DMS153 treated with DMSO at 0.1 percent for 48 hours (cell line): Measurements from ENCODE around the gene ANKRD31.

Experiments
- DNase-seq: peaks from one replicate; lab custom pipeline; 2025; ENCODE audit not compliant: unreplicated experiment; lab: John Stamatoyannopoulos, UW

ANKRD31 gene

DNA sequence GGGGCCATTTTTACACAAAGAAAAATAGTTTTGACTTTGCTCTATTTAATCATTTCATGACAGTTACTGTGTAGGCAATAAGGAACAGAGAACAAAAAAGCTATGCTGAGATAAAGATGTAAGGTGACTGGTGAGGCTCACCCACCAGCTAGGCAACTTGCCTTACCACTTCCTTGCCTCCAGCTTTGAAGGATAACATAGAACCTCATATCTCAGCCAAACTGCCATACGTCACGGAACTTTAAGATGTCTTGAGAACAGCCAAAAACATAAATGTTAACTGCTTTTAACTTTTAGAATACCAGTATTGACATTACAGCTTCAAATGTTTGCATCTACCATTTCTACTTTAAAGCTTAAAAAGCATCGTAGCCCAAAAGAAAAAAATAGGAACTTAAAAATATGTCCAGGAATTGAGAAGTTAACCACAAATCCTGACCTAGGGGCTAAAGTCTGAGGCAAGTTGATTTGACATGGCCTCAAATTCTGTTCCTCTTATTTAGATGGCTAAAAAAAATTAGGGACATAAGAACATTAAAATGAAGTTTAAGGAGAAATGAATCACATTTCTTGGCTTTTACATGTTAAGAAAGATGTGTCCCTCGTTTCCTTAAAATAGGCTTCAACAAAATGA lies 176.6 kb downstream of the ANKRD31 start:
- DNase-seq: no peak

DNA sequence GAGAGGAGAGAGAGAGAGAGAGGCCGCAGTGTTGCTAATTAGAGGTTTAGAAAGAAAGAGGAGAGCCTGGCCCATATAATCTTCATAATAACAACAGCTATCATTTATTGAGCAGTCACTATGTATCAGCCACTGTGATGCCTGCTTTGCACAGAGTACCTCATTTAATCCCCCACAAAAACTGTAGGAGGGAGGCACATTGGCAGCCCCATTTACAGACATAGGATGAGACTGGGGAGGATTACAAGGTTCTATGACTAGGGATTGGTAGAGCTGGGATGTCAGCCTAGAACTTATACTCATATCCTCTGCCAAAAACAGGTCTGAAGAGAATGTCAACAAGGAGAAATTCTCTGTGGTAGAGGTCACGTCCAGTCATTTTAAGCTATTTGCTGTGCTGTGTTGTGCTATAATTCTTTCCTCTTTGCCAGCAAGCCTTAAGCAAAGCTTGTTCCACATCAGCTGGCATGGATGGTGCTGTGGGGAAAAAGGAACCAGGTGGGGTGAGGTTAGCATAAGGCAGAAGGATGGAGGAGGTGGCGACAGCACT lies 177.6 kb downstream of the ANKRD31 start:
- no peak for DNase-seq

DNA sequence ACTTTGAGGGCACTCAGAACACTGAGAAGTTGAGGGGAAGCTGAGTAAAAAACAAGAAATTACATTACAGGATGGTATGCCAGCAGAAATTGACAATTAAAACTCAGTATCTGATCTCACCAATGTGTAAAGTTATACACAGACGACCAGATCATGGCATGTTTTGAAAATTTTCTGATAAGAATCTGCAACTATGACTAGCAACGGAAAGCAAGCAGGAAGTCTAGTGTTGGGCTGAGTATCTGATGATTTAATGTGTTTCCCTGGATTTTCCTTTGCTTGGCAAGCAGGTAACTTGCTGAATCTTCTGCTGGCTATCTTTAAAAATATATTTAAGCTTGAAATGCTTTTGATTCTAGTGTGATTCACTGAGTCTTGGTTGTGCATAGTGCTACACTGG lies 179.1 kb downstream of the ANKRD31 start:
- DNase-seq: no peak

DNA sequence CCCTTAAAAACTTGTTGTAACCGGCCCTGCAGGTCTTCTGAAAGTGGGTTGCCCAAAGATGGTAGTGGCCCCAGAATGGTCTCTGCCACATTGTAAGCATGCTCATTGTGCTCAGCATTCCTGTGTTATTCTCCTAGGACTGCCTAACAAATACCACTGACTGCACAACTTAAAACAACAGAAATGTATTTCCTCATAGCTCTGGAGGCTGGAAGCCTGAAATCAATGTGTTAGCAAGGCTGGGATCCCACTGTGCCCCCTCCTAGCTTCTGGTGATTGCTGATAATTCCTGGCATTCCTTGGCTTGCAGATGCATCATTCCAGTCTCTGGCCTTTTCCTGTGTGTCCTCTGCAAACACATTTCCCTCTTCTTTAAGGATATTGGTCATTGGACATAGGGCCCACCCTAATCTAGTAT lies 180.9 kb downstream of the ANKRD31 start:
- DNase-seq: no peak

DNA sequence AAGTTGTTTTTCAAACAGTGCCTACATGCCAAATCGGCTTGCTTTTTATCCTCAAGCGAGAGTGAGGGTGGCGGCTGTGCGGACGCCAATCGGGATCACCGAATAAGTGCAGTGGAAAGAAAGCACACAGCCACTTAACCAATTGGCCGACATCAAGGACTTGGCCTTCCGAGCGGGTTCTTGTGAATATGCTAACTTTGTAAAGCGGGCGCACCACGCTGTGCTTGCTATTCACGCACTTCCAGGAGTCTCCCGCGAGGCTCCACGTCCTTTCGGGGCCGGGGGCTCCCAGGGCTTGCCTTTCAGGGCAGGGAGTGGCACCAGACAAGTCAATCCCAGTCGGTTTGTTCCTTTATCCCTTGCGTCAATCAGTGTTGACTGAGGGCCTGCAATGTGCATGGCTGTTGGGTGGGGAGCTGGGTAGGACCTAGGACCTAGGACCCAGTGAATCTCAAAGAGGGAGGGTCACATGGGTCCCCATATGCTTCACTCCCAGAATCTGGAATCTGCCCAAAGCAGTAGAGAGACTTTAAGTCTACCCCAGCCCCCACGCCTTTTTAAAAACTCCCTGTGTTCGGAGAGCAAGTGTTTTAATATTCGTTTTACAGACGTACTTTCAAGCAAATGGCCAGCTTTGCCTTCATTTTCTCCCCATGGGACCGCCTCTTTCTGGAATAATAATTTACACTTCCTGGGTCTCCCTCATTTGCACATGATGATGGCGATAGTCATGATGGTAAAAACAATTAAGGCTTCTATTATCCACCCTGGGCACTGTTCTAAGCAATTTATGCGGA lies 182.3 kb downstream of the ANKRD31 start:
- no peak for DNase-seq

DNA sequence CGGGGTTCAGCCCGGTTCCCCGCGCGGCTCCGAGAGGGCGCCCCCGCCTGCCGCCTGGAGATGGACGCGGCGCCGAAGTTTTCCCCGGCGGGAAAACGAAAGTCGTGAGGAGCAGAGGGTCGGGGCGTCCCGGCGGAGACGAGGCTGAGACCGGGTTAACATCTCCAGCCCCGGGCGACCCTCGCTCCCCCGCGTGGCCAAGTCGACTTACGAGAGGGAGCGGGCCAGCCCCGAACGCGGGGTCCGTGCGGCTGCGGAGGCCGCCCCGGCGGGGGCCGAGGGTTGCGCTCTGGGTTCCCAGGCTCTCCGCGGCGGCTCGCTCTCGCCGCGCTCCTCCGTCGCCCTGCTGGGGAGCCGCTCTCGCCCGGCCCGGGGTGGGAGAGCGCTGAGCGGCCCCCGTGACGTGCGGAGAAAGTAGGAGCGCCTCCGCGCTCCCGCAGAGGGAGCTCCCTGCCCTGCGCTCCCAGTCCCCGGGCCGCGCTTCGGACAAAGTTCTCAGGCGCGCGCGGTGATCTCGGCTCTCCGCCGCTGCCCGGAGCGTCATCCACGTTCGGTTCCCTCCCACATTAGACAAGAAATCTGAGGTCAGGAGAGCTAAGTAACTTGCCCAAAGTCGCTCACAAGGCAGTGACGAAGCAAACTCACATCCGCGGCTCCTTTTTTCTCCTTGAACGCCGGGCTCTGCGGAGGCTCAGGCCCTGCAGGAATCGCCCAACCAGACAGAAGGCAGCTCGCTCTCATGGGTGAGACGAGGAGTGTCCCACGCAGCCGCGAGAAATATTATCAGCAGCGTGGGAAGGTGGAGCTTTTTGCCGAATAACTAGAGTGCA lies 183.2 kb downstream of the ANKRD31 start:
- DNase-seq: no peak

DNA sequence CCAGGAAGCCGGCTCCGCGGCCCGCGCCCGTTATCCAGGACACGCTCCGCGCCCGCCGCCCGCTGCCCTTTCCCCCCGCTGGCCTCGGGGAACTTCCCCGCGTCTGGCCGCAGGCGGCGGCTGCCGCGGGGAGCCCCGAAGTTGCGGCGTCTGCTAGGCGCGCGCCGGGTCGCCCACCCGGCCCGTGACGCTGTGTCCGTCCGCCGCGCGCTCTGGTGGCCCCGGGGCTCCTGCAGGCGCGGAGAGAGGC lies 183.7 kb downstream of the ANKRD31 start:
- DNase-seq: no peak

DNA sequence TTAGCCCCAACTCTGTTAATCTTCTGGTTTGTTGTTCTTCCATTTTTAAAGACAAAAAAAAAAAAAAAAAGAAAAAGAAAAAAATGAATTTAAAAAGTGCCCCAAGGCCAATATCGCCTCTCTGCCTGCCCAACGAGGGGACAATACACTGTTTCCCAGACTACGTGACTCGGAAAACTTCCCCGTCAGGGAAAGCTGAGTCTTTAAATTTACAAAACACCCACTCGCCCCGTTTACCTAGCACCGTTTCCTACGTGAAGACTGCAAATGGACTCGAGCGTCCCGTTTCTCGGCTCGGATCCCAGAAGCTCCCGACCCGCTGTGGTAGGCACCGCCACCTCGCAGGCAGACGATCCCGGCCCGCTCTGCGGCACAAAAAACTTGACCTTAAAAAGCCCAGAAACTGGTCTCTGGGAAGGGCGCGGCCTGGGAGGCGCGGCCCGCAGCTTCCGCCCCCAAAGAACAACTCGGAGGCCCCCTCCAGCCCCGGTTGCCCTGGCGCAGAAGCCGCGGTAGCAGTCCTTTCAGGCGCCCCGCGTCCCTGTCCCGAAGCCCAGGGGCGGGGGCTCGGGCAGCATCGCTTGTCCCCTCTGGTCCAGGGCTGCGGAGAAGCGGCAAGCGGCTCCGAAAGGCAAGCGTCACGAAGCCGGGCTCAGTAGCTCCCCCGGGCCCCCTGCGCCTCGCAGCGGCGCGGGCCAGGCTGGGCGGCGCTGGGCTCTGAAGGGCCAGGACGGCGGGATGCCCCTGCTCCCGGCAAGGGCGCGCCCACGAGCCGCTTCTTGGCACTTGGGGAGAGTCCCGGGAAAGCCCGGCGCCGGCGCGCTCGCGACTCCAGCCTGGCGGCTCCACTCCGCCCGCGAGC lies 184.3 kb downstream of the ANKRD31 start, which contains the start of gene GCNT4:
TSS of gene GCNT4 (minus strand) at position 367 of the 862 bp plus-strand sequence. CDS start 22,521 bp downstream, outside the sequence.
- no peak for DNase-seq

DNA sequence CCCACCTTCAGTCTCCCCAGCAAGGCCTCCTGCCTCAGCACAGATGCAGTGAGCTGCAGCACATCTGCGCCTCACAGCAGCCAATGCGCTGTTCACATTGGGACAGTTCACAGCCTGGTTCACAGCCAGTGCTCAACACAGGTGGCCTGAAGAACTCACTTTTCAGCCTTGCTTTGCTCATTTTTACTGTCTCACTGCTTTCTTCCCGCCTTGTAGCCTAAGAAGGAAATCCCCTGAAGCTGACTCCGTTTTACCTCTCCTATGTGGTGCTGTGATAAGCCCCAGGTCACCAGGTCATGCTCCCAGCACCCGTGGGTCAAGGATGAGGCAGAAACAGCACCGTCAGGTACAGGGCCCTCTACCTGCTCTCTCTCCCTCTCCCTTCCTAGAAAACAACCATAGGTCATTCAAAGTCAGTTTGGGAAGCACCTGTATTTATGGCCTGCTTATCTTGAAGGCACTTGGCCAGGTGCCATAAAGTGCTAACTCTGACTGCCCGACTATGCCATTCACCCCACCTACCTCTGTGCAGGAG lies 185.4 kb downstream of the ANKRD31 start:
- no peak for DNase-seq

DNA sequence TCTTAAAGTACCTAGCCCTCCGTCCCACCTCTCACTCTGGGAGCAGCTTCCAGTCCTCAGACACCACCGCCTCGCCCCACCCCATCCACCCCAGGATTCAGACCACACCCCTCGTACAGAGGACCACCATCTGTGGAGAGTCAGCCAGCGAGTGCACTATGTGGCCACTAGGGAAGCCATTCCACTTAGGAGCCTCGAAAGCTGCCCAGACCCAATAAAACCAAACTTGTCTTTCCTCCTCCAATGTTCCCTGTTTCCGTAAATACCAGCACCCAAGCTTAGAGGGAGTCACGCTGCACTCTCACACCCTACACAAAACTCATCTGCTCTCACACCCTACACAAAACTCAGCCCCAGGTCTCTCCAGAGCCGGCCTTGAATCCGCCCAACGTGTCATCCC lies 186.3 kb downstream of the ANKRD31 start:
- no peak for DNase-seq

DNA sequence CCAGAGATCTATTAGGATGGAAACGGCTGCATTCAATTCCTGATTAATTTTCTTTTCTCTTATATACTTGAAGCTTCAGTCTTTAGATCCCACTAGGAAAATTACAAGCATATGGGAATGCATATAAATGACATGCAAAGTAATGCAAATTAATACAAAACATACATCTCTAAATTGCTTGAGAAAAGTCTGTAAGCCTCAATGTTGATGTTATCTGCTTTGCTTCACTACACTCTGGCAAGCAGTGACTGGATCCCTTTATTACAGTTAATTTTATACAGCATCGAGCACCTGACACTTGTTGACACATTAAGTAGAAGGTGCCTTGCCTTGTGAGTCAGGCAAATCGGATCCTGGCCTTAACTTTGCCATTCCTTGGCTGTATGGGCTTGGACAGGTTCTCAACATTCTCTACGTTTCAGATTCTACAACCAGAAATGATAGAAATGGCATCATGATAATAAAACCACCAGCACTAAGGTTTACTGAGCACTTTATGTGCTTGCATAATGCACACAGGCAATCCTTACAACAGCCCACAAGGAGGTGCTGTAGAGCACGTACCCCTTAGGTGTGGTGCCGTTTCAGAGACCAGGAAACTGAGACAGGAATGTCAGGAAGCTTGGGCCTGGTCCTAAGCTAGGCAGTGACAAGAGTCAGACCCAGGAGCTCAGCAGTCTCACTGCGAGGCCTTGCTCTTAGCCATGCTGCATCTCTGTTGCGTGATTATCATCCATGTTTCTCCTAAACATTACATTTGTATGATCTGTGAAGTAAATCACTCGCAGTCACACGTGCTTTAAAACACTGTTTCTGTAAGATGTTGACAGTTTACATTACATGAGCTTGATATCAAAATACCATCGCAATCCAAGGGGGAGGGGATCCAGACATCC lies 187.0 kb downstream of the ANKRD31 start:
- DNase-seq: no peak

DNA sequence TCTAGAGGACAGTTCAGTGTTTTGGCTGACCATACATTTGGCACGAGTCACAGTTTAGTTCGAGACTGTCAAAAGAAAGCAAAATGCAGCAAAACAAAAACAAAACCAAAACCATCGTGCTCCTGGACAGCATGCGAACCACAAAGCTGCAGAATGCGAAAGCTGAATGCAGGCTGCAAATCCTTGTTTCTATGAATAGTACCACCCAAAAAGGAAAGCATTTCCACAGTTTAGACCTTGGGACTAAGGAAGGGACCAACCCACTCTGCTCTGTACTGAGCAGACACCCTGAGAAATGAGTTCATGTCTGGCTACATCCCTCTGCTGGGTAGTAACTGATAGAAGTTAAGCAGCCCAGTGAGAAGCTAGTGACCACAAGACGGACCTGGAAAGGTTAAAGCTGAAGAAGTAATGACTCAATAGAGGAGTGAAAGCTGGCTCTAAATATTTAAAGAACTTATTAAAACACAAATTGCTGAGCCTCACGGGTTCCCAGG lies 188.2 kb downstream of the ANKRD31 start:
- DNase-seq: no peak

DNA sequence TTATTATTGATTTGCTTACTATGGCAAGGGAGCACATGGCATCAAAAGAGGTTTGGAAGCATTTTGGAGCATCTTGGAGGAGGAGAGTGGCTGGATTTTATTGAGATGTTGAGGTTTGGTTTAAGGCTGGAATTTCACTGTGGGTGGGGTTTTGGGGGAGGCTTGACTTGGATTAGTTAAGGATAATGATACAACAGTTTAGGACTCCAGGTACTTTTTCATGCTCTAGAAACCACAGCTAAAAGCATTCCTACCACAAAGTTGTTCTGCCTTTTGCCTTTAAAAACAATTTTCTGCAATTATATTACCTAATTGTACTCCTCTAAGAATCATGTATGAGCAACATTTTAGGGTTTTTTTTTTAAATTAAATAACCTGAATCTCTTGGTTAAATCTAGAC lies 189.3 kb downstream of the ANKRD31 start:
- no peak for DNase-seq

DNA sequence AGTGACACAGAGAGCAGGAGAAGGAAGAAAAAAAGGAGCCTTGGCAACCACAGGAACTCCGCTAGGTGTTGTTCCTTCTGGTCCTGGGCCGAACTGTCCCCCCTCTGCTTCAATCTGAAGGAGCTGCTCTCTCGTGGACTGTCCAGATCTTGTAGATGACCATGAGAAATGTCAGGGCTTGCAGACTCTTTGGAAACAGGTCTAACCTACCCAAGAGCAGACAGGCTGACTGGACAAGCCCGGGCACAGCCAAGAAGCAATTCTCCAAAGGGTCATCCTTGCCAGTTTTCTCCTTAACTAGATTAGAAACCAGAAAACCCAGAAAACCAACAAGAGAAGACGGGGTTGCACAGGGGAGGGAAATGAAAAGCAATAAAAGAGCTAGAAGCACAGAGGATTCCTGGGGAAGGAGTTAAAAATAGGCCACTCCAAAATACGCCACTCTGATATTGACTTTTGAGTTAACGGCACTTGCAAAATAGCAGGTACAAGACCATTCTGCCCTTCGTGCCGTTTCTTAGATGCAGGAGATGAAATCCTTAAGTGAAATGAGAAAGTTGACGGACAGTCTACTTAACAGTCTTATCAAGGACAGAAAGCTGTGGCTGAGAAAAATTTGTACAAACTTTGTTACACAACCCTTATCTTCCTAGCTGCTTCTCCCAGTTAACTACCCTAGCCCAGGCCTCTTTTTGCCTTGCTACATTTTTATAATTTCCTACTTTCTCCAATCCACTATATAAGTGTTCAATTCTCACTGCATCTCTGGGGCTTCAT lies 190.1 kb downstream of the ANKRD31 start:
- no peak for DNase-seq

DNA sequence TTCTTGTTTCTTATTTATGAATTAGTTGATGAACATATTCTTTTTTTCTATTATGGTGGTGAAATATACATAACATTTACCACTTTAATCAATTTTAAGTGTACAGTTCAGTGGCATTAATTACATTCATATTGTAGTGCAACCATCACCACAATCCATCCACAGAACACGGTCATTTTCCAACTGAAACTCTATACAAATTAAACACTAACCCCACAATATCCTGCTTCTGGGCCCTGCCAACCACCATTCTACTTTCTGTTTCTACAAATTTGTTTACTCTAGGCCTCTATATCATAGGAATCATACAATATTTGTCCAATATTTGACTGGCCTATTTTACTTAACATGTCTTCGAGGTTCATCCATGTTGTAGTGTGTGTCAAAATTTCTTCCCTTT lies 191.6 kb downstream of the ANKRD31 start:
- DNase-seq: no peak

DNA sequence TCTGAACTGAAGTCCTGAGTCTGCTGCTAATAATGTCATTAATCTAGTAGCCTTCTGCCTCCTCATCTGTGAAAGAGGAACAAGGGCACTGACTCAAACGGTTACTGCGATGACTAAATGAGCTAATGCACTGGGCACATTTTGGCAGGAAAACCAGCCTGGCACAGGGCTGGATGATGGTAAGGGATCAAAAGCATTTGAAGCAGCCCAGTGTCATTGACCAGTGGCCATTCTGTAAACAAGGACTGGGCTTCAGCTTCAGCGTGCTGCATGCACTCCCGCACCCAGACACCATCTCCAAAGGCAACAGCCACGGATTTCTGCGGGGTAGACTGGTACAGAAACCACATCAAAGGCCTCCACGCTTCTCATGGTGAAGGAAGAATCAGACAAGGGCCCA lies 192.3 kb downstream of the ANKRD31 start:
- DNase-seq: no peak

DNA sequence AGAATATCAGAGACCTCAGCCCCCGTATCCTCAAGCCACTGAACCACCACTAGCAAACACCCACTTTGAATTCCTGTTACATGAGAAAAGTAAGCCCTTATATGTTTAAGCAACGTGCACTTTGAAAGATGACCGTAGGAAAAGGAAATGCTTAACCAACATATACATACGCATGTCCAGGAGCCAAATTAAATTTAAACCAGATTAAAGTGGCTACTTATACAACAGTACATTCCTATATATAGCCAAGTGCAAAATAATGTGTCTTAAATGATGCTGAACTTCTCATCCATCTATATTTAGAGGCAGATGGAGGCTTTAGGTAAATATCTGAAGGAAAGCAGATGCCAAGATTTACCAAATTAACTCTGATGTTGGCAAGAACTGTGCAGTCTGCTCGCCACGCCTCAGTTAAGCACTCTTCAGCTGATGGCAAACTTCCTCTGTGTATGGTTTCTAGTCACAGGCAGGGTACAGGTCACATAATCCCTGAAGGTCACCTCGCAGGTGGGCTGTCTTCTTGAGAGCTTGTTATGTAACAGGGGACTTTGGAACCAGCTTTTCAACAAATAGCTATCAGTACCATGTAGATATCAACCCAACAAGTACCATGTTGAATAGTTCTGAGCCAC lies 192.9 kb downstream of the ANKRD31 start:
- DNase-seq: no peak

DNA sequence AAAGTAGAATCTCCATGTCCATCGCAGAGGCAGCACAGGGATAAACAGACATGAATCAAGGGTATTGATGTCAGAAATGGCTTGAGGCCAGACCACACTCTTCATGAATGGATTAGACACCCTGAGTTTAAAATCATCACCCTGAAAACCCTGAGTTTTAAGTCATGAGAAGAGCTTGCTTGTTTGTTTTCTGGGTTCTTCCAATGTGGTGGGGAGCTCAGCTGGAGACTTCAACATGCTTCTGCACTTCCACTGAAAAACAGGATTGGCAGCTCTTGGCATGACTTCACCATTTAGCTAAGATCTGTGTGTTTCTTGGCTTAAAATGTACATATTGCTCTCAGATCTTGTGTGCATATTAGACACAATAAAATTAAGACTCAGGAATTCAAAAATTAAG lies 194.2 kb downstream of the ANKRD31 start:
- DNase-seq: no peak
